ENCODE measurements around the gene WSCD1. TPM values are rescaled to one million over a fixed set of nuclear protein-coding genes. Genes with fewer than 3 reads are reported as not detected.

Gene WSCD1
- total RNA-seq, 2 donors from 2014 or later: not detected

GRCh38 chr17:6134721-6135120 lies 64.5 kb downstream of the WSCD1 start:
- Mint-ChIP-seq H3K4me1 (no peaks in the 10 kb centered on the region), H3K9me3 (no peaks in the 10 kb centered on the region), H3K4me3 (no peak overlapping the region)

GRCh38 chr17:6135236-6135635 lies 65.1 kb downstream of the WSCD1 start:
- Mint-ChIP-seq H3K4me3 (no peak overlapping the region), H3K27ac (no peak overlapping the region), H3K4me1 (no peaks in the 10 kb centered on the region)

More at GRCh38 chr17:6134721-6135120, 64.5 kb downstream of the WSCD1 start:
- H3K36me3 Mint-ChIP-seq (ENCODE audit: low read depth): no peaks in the 10 kb centered on the region
- H3K27me3 Mint-ChIP-seq: peaks cover 21% of the 10 kb centered on the region
- ATAC-seq (replicated peaks): no peak
- no peak overlapping the region for H3K27ac Mint-ChIP-seq

GRCh38 chr17:6135996-6136395 lies 65.8 kb downstream of the WSCD1 start:
- ATAC-seq (replicated peaks): no peak
- no peak overlapping the region for H3K27ac Mint-ChIP-seq
- no peaks in the 10 kb centered on the region for H3K36me3 Mint-ChIP-seq (ENCODE audit: low read depth)
- peaks cover 23% of the 10 kb centered on the region for H3K27me3 Mint-ChIP-seq
- no peaks in the 10 kb centered on the region for H3K9me3 Mint-ChIP-seq
- no peaks in the 10 kb centered on the region for H3K4me1 Mint-ChIP-seq
- H3K4me3 Mint-ChIP-seq: no peak overlapping the region

More at GRCh38 chr17:6135236-6135635, 65.1 kb downstream of the WSCD1 start:
- ATAC-seq (replicated peaks): no peak
- no peaks in the 10 kb centered on the region for H3K9me3 Mint-ChIP-seq
- H3K27me3 Mint-ChIP-seq: peaks cover 23% of the 10 kb centered on the region
- H3K36me3 Mint-ChIP-seq (ENCODE audit: low read depth): no peaks in the 10 kb centered on the region

- ATAC-seq (replicated peaks): no peak
- H3K4me1 Mint-ChIP-seq: no peaks in the 10 kb centered on the region
- H3K9me3 Mint-ChIP-seq: no peaks in the 10 kb centered on the region
- peaks cover 24% of the 10 kb centered on the region for H3K27me3 Mint-ChIP-seq
- no peak overlapping the region for H3K4me3 Mint-ChIP-seq
- no peak overlapping the region for H3K27ac Mint-ChIP-seq
- no peaks in the 10 kb centered on the region for H3K36me3 Mint-ChIP-seq (ENCODE audit: low read depth)
These were observed 67.7 kb downstream of the WSCD1 start for GRCh38 chr17:6137716-6138502.

- Mint-ChIP-seq H3K4me3 (no peak overlapping the region), H3K36me3 (ENCODE audit: low read depth) (no peaks in the 10 kb centered on the region), H3K27ac (no peak overlapping the region), H3K27me3 (peaks cover 20% of the 10 kb centered on the region), H3K9me3 (no peaks in the 10 kb centered on the region), H3K4me1 (no peaks in the 10 kb centered on the region)
- no peak for ATAC-seq (replicated peaks)
These were observed 68.7 kb downstream of the WSCD1 start for GRCh38 chr17:6138761-6139446.

- no peaks in the 10 kb centered on the region for H3K36me3 Mint-ChIP-seq (ENCODE audit: low read depth)
- H3K4me1 Mint-ChIP-seq: no peaks in the 10 kb centered on the region
- ATAC-seq (replicated peaks): no peak
- peaks cover 20% of the 10 kb centered on the region for H3K27me3 Mint-ChIP-seq
- H3K27ac Mint-ChIP-seq: no peak overlapping the region
- no peak overlapping the region for H3K4me3 Mint-ChIP-seq
- H3K9me3 Mint-ChIP-seq: no peaks in the 10 kb centered on the region
These were observed 69.3 kb downstream of the WSCD1 start for GRCh38 chr17:6139447-6139832.

- Mint-ChIP-seq H3K4me3 (no peak overlapping the region), H3K27me3 (peaks cover 20% of the 10 kb centered on the region), H3K36me3 (ENCODE audit: low read depth) (no peaks in the 10 kb centered on the region), H3K27ac (no peak overlapping the region), H3K4me1 (no peaks in the 10 kb centered on the region), H3K9me3 (no peaks in the 10 kb centered on the region)
- no peak for ATAC-seq (replicated peaks)
These were observed 70.0 kb downstream of the WSCD1 start for GRCh38 chr17:6140188-6140587.

- no peak overlapping the region for H3K4me3 Mint-ChIP-seq
- peaks cover 20% of the 10 kb centered on the region for H3K27me3 Mint-ChIP-seq
- no peaks in the 10 kb centered on the region for H3K4me1 Mint-ChIP-seq
- H3K36me3 Mint-ChIP-seq (ENCODE audit: low read depth): no peaks in the 10 kb centered on the region
- no peak for ATAC-seq (replicated peaks)
- H3K27ac Mint-ChIP-seq: no peak overlapping the region
- no peaks in the 10 kb centered on the region for H3K9me3 Mint-ChIP-seq
These were observed 70.7 kb downstream of the WSCD1 start for GRCh38 chr17:6140728-6141330.

GRCh38 chr17:6142701-6143100 lies 72.5 kb downstream of the WSCD1 start:
- H3K4me1 Mint-ChIP-seq: no peaks in the 10 kb centered on the region
- H3K27ac Mint-ChIP-seq: no peak overlapping the region
- ATAC-seq (replicated peaks): no peak
- no peaks in the 10 kb centered on the region for H3K36me3 Mint-ChIP-seq (ENCODE audit: low read depth)
- no peak overlapping the region for H3K4me3 Mint-ChIP-seq
- H3K27me3 Mint-ChIP-seq: peaks cover 13% of the 10 kb centered on the region
- H3K9me3 Mint-ChIP-seq: no peaks in the 10 kb centered on the region

- Mint-ChIP-seq H3K27me3 (peaks cover 25% of the 10 kb centered on the region), H3K36me3 (ENCODE audit: low read depth) (no peaks in the 10 kb centered on the region), H3K9me3 (no peaks in the 10 kb centered on the region), H3K4me3 (no peak overlapping the region), H3K27ac (no peak overlapping the region), H3K4me1 (no peaks in the 10 kb centered on the region)
- no peak for ATAC-seq (replicated peaks)
These were observed 75.8 kb downstream of the WSCD1 start for GRCh38 chr17:6145946-6146345.

GRCh38 chr17:6147042-6147441 lies 76.9 kb downstream of the WSCD1 start:
- no peaks in the 10 kb centered on the region for H3K9me3 Mint-ChIP-seq
- H3K27me3 Mint-ChIP-seq: peaks cover 23% of the 10 kb centered on the region
- H3K4me1 Mint-ChIP-seq: no peaks in the 10 kb centered on the region
- ATAC-seq (replicated peaks): no peak
- H3K36me3 Mint-ChIP-seq (ENCODE audit: low read depth): no peaks in the 10 kb centered on the region
- no peak overlapping the region for H3K27ac Mint-ChIP-seq
- no peak overlapping the region for H3K4me3 Mint-ChIP-seq

GRCh38 chr17:6153375-6153774 lies 83.2 kb downstream of the WSCD1 start:
- H3K4me1 Mint-ChIP-seq: no peaks in the 10 kb centered on the region
- ATAC-seq (replicated peaks): no peak
- peaks cover 28% of the 10 kb centered on the region for H3K27me3 Mint-ChIP-seq
- H3K4me3 Mint-ChIP-seq: no peak overlapping the region
- H3K27ac Mint-ChIP-seq: no peak overlapping the region
- H3K9me3 Mint-ChIP-seq: no peaks in the 10 kb centered on the region
- no peaks in the 10 kb centered on the region for H3K36me3 Mint-ChIP-seq (ENCODE audit: low read depth)

- H3K27ac Mint-ChIP-seq: no peak overlapping the region
- H3K36me3 Mint-ChIP-seq (ENCODE audit: low read depth): no peaks in the 10 kb centered on the region
- no peak for ATAC-seq (replicated peaks)
- H3K4me1 Mint-ChIP-seq: no peaks in the 10 kb centered on the region
- H3K27me3 Mint-ChIP-seq: peaks cover 15% of the 10 kb centered on the region
- H3K4me3 Mint-ChIP-seq: no peak overlapping the region
- H3K9me3 Mint-ChIP-seq: no peaks in the 10 kb centered on the region
These were observed 87.5 kb downstream of the WSCD1 start for GRCh38 chr17:6157716-6158115.

- Mint-ChIP-seq H3K27me3 (peaks cover 22% of the 10 kb centered on the region), H3K4me1 (no peaks in the 10 kb centered on the region), H3K36me3 (ENCODE audit: low read depth) (no peaks in the 10 kb centered on the region), H3K27ac (no peak overlapping the region), H3K4me3 (no peak overlapping the region), H3K9me3 (no peaks in the 10 kb centered on the region)
- no peak for ATAC-seq (replicated peaks)
These were observed 89.5 kb downstream of the WSCD1 start for GRCh38 chr17:6159541-6160231.

Measured in activated T-helper 17 cell treated with anti-CD3 and anti-CD28 coated beads, Interleukin-2, amount 50 U/mL, for 72 hours (primary cell).